ENCODE results near the gene NT5DC2. TPM values are rescaled to one million over a fixed set of nuclear protein-coding genes. Genes with fewer than 3 reads are reported as not detected.

NT5DC2 gene
- total RNA-seq, 1 donor from 2014 or later = 392 TPM

DNA sequence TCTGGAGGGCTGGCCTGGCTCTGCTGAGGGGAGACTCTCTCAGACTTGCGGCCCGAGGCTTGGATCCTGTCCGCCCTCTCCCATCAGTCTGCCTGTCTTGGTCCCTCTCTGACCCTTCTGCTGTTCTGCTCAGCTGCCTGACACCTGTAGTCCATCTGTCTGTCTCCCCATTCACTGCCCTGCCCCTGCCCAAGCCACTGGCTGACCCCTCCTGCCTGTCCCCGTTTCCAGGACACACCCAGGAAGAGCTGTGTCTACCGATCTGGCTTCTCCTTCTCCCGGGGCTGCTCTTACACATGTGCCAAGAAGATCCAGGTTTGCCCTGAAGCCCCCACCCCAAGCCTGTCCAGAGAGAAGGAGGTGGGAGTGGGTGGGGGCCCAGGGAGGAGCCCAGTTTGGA is 18.5 kb downstream of the NT5DC2 start:
- DNase-seq (ENCODE audit: low read depth, low spot score) = no peak
- TF ChIP-seq, protein P1, sequence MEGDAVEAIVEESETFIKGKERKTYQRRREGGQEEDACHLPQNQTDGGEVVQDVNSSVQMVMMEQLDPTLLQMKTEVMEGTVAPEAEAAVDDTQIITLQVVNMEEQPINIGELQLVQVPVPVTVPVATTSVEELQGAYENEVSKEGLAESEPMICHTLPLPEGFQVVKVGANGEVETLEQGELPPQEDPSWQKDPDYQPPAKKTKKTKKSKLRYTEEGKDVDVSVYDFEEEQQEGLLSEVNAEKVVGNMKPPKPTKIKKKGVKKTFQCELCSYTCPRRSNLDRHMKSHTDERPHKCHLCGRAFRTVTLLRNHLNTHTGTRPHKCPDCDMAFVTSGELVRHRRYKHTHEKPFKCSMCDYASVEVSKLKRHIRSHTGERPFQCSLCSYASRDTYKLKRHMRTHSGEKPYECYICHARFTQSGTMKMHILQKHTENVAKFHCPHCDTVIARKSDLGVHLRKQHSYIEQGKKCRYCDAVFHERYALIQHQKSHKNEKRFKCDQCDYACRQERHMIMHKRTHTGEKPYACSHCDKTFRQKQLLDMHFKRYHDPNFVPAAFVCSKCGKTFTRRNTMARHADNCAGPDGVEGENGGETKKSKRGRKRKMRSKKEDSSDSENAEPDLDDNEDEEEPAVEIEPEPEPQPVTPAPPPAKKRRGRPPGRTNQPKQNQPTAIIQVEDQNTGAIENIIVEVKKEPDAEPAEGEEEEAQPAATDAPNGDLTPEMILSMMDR (conservative IDR thresholded peaks at IDR 0.05) = no peak
- H3K4me3 Mint-ChIP-seq = no peak overlapping the region
- no peaks in the 10 kb centered on the region for H3K4me1 Mint-ChIP-seq
- H3K27ac Mint-ChIP-seq (ENCODE audit: unreplicated experiment) = peak overlapping the region; percentile 50
- no peaks in the 10 kb centered on the region for H3K9me3 Mint-ChIP-seq
- H3K36me3 Mint-ChIP-seq (ENCODE audit: low read depth) = no peaks in the 10 kb centered on the region
- no peaks in the 10 kb centered on the region for H3K27me3 Mint-ChIP-seq (ENCODE audit: low read depth)

DNA sequence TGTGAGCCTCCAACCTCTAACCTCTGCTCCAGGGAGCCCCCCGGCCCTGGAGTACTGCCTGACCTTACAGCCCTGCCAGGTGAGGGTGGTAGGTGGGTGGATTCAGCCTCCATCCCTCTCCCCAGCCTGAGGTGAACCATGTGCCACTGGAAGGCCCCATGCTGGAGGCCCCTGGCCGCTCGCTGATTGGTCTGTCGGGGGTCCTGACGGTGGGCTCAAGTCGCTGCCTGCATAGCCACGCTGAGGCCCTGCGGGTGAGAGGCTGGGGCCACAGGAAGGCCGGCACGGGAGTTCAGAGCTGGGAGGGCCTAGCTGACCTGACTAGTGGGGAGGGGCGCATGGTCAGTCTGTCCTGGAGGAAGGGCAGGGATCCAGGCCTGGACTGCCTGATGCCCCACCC is 19.1 kb downstream of the NT5DC2 start:
- Mint-ChIP-seq H3K9me3 (no peaks in the 10 kb centered on the region), H3K4me1 (no peaks in the 10 kb centered on the region), H3K36me3 (ENCODE audit: low read depth) (no peaks in the 10 kb centered on the region), H3K27ac (ENCODE audit: unreplicated experiment) (no peak overlapping the region), H3K27me3 (ENCODE audit: low read depth) (no peaks in the 10 kb centered on the region), H3K4me3 (no peak overlapping the region)
- TF ChIP-seq, protein P1 (conservative IDR thresholded peaks at IDR 0.05) = no peak
- no peak for DNase-seq (ENCODE audit: low read depth, low spot score)

DNA sequence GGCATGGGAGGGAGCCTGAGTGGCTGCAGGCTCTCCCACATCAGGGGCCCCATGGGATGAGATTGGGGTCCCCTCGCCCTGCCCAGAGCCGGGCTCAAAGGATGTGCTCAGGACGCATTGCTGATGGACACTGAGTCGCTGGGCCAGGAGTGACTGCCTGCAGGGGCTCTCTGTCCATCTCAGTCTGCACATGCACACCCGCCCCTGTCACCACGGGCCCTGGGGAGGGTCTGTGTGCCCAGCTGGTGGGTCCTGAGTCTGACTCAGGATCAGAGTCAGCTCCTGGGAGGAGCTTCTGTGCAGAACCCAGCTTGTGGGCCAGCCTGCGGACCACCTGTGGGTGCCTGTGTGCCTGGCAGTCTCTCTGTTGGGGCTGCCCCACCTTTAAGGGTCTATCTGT is 20.4 kb downstream of the NT5DC2 start:
- Mint-ChIP-seq H3K27me3 (ENCODE audit: low read depth) (no peaks in the 10 kb centered on the region), H3K36me3 (ENCODE audit: low read depth) (no peaks in the 10 kb centered on the region), H3K4me3 (no peak overlapping the region), H3K9me3 (no peaks in the 10 kb centered on the region), H3K27ac (ENCODE audit: unreplicated experiment) (no peak overlapping the region), H3K4me1 (no peaks in the 10 kb centered on the region)
- DNase-seq (ENCODE audit: low read depth, low spot score) = no peak
- TF ChIP-seq, protein P1 (conservative IDR thresholded peaks at IDR 0.05) = no peak

DNA sequence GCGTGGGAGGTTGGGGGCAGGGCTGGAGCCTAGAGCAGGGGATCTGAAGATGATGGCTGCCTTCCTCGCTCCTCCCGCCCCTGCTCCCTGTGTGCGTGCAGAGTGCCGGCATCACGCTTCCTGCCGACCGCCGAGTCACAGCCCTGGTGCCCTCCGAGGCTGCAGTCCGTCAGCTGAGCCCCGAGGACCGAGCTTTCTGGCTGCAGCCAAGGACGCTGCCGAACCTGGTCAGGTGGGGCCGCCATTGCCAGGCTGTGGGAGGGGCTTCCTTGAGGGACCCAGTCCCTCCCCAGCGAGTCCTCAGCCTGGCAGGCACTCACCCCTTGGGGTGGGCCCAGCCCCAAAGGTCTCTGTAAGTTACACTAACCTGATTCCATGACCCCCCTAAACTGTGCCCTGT is 20.9 kb downstream of the NT5DC2 start:
- no peak for DNase-seq (ENCODE audit: low read depth, low spot score)
- H3K4me3 Mint-ChIP-seq = no peak overlapping the region
- H3K27me3 Mint-ChIP-seq (ENCODE audit: low read depth) = no peaks in the 10 kb centered on the region
- no peaks in the 10 kb centered on the region for H3K36me3 Mint-ChIP-seq (ENCODE audit: low read depth)
- no peaks in the 10 kb centered on the region for H3K4me1 Mint-ChIP-seq
- H3K9me3 Mint-ChIP-seq = no peaks in the 10 kb centered on the region
- TF ChIP-seq, protein P1 (conservative IDR thresholded peaks at IDR 0.05) = no peak
- H3K27ac Mint-ChIP-seq (ENCODE audit: unreplicated experiment) = no peak overlapping the region

DNA sequence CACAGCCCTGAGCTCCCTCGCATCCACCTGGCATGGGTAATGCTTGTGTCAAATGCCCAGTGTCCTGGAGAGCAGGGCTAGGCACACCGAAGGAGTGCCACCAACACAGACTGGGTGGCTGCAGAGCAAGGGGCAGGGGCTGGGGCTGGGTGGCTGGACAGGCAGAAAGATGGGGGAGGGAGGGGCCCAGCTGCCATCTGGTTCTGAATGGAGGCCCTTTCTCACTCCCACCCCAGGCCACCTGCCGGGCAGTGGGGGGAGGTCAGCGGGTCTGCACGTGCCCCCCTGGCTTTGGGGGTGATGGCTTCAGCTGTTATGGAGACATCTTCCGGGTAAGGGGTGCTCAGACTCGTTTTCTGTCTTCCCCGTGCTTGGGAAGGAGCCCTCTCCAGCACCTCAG is 21.6 kb downstream of the NT5DC2 start:
- H3K9me3 Mint-ChIP-seq = no peaks in the 10 kb centered on the region
- no peak overlapping the region for H3K4me3 Mint-ChIP-seq
- H3K4me1 Mint-ChIP-seq = no peaks in the 10 kb centered on the region
- H3K27me3 Mint-ChIP-seq (ENCODE audit: low read depth) = no peaks in the 10 kb centered on the region
- H3K36me3 Mint-ChIP-seq (ENCODE audit: low read depth) = no peaks in the 10 kb centered on the region
- TF ChIP-seq, protein P1 (conservative IDR thresholded peaks at IDR 0.05) = no peak
- H3K27ac Mint-ChIP-seq (ENCODE audit: unreplicated experiment) = no peak overlapping the region
- no peak for DNase-seq (ENCODE audit: low read depth, low spot score)

DNA sequence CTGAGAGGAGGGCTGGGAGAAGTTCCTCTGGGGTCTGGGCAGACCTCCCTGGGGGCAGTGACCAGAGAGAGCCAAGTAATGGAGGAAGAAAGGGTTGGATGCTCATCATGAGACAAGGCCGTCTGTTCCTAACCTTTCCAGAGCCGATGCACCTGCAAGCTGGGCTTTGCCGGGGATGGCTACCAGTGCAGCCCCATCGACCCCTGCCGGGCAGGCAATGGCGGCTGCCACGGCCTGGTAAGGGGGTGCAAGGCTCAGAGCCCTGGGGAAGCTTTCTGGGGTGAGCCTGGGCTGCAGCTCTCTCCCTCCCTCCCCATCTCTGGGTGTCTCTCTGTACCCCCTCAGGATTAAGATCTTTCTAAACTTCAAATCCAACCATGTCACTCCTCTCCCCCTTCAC is 22.1 kb downstream of the NT5DC2 start:
- Mint-ChIP-seq H3K27ac (ENCODE audit: unreplicated experiment) (no peak overlapping the region), H3K36me3 (ENCODE audit: low read depth) (no peaks in the 10 kb centered on the region), H3K9me3 (no peaks in the 10 kb centered on the region), H3K27me3 (ENCODE audit: low read depth) (no peaks in the 10 kb centered on the region), H3K4me1 (no peaks in the 10 kb centered on the region), H3K4me3 (no peak overlapping the region)
- DNase-seq (ENCODE audit: low read depth, low spot score) = no peak
- TF ChIP-seq, protein P1 (conservative IDR thresholded peaks at IDR 0.05) = no peak
